NCI-H2196 treated with DMSO at 0.1 percent for 48 hours (cell line): ENCODE measurements around the gene ZC3H14.

Source experiments
- DNase-seq: peaks from one replicate; lab custom pipeline; 2025; ENCODE audit not compliant: unreplicated experiment; lab: John Stamatoyannopoulos, UW

ZC3H14 gene

GRCh38 chr14:88669346-88669745 lies 106.5 kb downstream of the ZC3H14 start:
- DNase-seq = no peak
